GM10847 (cell line): Measurements from ENCODE around the gene WDCP.

ENCODE experiments used
- POLR2A ChIP-seq: IDR thresholded peaks from 2 replicates; pipeline ENCODE4 v1.6.1; 2011; ENCODE audit not compliant: insufficient read length; ENCODE audit errors: extremely low read depth

Gene WDCP

GRCh38 chr2:24046599-24046929, 627 bp downstream of the WDCP start:
- no peak for TF ChIP-seq POLR2A

GRCh38 chr2:24045511-24046508, 1.4 kb downstream of the WDCP start:
- no peak for TF ChIP-seq POLR2A

- TF ChIP-seq POLR2A: no peak
Observed at GRCh38 chr2:24040511-24040910, 6.7 kb downstream of the WDCP start.

- TF ChIP-seq POLR2A: no peak
Observed at GRCh38 chr2:24038786-24039499, 8.2 kb downstream of the WDCP start.

- no peak for TF ChIP-seq POLR2A
Observed at GRCh38 chr2:24026233-24026632, 21.0 kb downstream of the WDCP start.

- no peak for TF ChIP-seq POLR2A
Observed at GRCh38 chr2:24024996-24025663, 22.1 kb downstream of the WDCP start.

- no peak for TF ChIP-seq POLR2A
Observed at GRCh38 chr2:24024018-24024417, 23.2 kb downstream of the WDCP start.

GRCh38 chr2:24022975-24023575, 24.1 kb downstream of the WDCP start:
- TF ChIP-seq POLR2A: no peak

GRCh38 chr2:24022324-24022974, 24.7 kb downstream of the WDCP start:
- no peak for TF ChIP-seq POLR2A

- no peak for TF ChIP-seq POLR2A
Observed at GRCh38 chr2:24021122-24021998, 25.8 kb downstream of the WDCP start.

- no peak for TF ChIP-seq POLR2A
Observed at GRCh38 chr2:24020244-24020643, 26.9 kb downstream of the WDCP start.

GRCh38 chr2:24019729-24020128, 27.5 kb downstream of the WDCP start:
- no peak for TF ChIP-seq POLR2A

GRCh38 chr2:24018241-24018640, 28.9 kb downstream of the WDCP start:
- no peak for TF ChIP-seq POLR2A

- TF ChIP-seq POLR2A: no peak
Observed at GRCh38 chr2:24017711-24018110, 29.5 kb downstream of the WDCP start.
